ENCODE measurements around the gene CCDC12. TPM values are rescaled to one million over a fixed set of nuclear protein-coding genes. Genes with fewer than 3 reads are reported as not detected.

CCDC12 gene
- total RNA-seq, 4 donors from 2014 or later, result 64.6 to 101 (median 82.5) TPM

DNA sequence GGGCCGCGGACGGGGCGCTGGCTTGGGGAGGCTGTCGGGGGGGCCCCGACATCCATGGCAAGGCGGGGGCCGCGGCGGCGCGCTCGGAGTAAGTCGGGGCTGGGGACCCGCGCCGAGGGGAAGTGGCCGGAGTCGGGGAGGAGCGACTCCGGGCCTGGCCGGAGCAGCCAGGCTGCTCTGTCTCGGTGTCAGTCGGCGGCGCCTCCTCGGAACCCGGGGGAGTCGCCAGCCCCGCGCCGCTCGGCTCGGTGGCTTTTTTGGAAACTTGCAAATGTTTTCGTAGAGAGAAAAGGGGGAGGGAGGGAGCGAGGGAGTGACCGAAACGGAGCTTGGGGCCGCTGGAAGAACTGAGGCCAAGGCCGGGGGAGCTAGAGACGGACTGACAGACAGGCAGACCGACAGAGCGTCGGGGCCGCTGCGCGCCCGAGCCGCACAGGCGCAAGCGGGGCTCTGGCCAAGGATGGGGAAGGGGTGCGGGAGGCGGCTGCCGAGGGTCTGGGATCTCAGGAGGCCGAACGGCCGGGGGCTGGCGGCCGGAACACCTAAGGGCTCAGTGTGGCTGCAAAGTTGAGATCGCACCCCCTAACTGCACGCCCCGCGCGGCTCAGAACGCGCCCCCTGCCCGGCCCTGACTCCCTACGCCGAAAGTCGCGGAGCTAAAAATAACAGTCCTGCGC lies 94.0 kb downstream of the CCDC12 start:
- WGBS, 2 donors, result 1% methylated on average over 51 to 59 of the region's 72 CpGs
- TF ChIP-seq CTCF (IDR thresholded peaks at IDR 0.05), result no peak
- no peak for TF ChIP-seq POLR2A (IDR thresholded peaks at IDR 0.05)
- intact Hi-C loops (cut with DNase I; ENCODE audit: low total_unique reads), result no loop called here
- DNase-seq (ENCODE audit: low spot score in 2 of 2), result peak in 1 of 2 donors; percentile 91
- H3K4me3 ChIP-seq (ENCODE audit: low read depth, poor library complexity, severe bottlenecking), result peak overlapping the region; percentile 33

DNA sequence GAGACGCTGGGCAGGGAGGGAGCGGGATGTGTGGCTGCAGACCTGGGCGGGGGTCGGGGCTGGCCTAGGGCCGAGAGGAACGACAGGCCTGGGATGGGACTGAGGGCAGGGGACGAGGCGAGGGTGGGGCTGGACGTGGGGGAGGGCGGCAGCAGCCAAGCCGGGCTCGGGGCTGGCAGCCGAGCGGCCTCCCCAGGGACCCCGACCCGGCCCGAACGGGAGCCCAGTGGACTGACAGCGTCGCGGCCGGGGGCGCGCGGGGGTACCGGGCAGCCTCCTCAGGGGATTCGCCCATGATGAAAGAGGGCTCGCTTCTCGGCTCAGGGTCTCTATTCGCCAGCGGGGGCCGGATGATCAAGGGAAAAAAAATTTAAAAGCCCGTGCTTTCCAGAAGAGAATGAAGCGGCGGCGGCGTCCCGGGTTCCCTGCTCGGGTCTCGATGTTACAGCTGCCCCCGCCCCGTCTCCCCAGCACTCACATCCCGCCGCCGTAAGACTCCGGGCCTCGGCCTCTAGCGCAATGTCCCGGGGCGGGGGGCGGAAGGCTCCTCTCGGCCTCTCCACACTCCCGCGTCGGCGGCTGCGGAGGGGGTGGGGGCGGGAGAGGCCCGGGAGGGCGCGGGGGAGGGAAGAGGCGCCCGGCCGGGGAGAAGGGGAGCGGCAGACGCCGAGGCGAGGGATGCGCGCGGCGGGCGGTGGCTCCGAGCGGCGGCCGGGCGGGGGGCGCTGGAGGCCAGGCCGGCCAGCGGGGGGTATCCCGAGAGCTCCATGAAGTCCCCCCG lies 94.8 kb downstream of the CCDC12 start:
- no peak for DNase-seq (ENCODE audit: low spot score in 2 of 2)

GRCh38 chr3:46880884-46881595 lies 95.5 kb downstream of the CCDC12 start:
- DNase-seq (ENCODE audit: low spot score in 2 of 2), result no peak
- intact Hi-C loops (cut with DNase I; ENCODE audit: low total_unique reads), result no loop called here
- whole genome bisulfite sequencing, 2 donors, result 39 to 47% methylated on average over 26 to 29 of the region's 29 CpGs
- H3K4me3 ChIP-seq (ENCODE audit: low read depth, poor library complexity, severe bottlenecking), result no peak overlapping the region
- TF ChIP-seq CTCF (IDR thresholded peaks at IDR 0.05), result no peak

More for the DNA sequence above, 94.8 kb downstream of the CCDC12 start:
- intact Hi-C loops (cut with DNase I; ENCODE audit: low total_unique reads), result no loop called here
- TF ChIP-seq CTCF (IDR thresholded peaks at IDR 0.05) (no peak), POLR2A (IDR thresholded peaks at IDR 0.05) (no peak)
- peak overlapping the region; percentile 33 for H3K4me3 ChIP-seq (ENCODE audit: low read depth, poor library complexity, severe bottlenecking)
- WGBS, 2 donors, result 1 to 4% methylated on average over 36 to 62 of the region's 83 CpGs

- no peak for TF ChIP-seq CTCF (IDR thresholded peaks at IDR 0.05)
- no peak for TF ChIP-seq POLR2A (IDR thresholded peaks at IDR 0.05)
- H3K4me3 ChIP-seq (ENCODE audit: low read depth, poor library complexity, severe bottlenecking), result no peak overlapping the region
- no peak for DNase-seq (ENCODE audit: low spot score in 2 of 2)
- intact Hi-C loops (cut with DNase I; ENCODE audit: low total_unique reads), result no loop called here
- WGBS, 2 donors, result 54% methylated on average over 2 of the region's 2 CpGs
Measured at GRCh38 chr3:46878781-46879436, 97.6 kb downstream of the CCDC12 start.

DNA sequence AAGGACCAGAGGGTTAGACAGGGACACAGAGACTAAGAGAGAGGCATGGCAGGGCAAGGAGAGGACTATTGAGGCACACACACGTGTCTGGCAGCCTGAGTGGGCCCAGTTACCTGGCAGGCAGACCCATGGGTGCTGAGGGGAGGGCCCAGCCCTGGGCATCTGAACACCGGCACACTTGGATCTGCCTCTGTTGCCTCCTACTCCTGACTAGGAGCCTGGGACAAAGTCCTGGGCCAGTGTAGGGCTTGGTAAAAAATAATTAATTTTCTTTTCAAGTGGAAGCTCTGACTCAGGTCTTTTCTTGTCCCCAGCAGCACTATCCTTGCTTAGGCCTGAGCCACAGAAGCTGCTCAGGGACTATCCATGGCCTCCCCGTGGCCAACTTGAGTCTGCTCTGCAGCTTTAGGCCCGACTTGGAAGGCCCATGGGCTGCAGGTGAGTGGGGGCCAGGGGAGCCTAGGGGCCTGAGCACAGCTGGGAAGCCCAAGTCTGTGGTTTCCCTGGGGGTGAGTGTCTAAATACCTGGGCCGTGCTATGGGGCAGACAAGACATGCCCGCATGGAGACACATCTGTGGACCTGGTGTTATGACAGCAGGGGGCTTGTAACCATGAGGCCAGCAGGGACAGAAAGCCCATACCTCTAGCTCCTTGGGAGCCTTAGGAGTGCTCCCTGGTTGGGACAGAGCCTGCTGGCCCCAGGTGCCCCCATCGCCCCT lies 99.0 kb downstream of the CCDC12 start, which contains the start of gene PTH1R:
PTH1R (plus strand) TSS at position 316 of the 720 bp plus-strand sequence. CDS start 5,839 bp downstream, outside the sequence.
- H3K4me3 ChIP-seq (ENCODE audit: low read depth, poor library complexity, severe bottlenecking), result no peak within 1 kb of the TSS
- TF ChIP-seq POLR2A (IDR thresholded peaks at IDR 0.05) (no peak), CTCF (IDR thresholded peaks at IDR 0.05) (no peak)
- intact Hi-C loops (cut with DNase I; ENCODE audit: low total_unique reads), result no loop called here
- WGBS, 2 donors, result 90 to 94% methylated on average over 7 of the region's 7 CpGs
- DNase-seq (ENCODE audit: low spot score in 2 of 2), result no peak

Measured in lower leg skin (tissue), 4 donors.